D341Med (cell line): ENCODE measurements around the gene ALG11.
A peak's percentile ranks its signal among the peaks of the same experiment; 100 is the strongest.
"Not testable (repeated sequence)": the region's sequence is repeated elsewhere in the genome, so short reads cannot be mapped to it uniquely, and the experiment has no call there.

ENCODE experiments used
- DNase-seq: peaks from one replicate; pipeline ENCODE4 v3.0.0; 2012; ENCODE audit warnings: low spot score

The ALG11 gene, protein sequence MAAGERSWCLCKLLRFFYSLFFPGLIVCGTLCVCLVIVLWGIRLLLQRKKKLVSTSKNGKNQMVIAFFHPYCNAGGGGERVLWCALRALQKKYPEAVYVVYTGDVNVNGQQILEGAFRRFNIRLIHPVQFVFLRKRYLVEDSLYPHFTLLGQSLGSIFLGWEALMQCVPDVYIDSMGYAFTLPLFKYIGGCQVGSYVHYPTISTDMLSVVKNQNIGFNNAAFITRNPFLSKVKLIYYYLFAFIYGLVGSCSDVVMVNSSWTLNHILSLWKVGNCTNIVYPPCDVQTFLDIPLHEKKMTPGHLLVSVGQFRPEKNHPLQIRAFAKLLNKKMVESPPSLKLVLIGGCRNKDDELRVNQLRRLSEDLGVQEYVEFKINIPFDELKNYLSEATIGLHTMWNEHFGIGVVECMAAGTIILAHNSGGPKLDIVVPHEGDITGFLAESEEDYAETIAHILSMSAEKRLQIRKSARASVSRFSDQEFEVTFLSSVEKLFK

DNA sequence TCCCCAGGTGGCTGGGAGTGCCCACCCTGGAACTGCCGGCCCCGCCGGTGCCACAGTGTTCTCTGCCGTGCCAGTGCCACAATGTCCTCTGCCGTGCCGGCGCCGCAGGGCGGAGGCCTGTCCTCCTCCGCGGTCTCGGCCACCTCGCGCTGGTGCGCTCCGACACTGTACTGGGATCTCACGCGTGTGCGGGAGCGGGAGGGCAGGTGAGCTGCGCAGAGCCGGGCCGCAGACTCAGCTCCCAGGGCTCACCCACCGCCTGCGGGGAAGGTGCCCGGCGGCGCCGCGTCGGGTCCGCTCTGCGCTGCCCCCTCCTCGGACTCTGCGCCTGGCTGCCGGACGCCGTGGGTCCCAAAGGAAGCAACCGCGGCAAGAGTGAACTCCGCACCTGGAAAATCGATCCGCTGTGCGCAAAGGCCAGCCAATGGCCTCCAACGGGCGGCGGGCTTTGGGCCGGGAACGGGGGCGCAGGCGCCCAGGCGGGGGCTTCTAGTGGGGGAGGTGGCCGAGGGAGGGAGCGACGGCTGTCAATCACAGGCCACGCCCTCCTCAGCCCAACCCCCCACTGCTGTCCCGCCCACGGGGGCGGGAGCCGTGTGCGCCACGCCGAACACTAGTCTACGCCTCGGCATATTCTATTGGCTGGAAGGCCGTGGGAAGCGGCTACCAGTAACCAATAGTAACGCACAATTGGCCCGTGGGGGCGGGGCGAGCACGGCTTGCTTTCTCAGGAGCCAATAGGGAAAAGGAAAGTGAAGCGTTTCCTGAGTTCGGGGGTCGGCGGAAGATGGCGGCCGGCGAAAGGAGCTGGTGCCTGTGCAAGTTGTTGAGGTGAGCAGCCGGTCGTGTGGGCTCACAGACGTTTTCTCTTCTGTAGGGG, at the start of gene ALG11:
Gene ALG11 (plus strand): TSS at position 767 of the 880 bp plus-strand sequence. CDS start 21 bp downstream, at position 788.
- DNase-seq: peak; percentile 98

DNA sequence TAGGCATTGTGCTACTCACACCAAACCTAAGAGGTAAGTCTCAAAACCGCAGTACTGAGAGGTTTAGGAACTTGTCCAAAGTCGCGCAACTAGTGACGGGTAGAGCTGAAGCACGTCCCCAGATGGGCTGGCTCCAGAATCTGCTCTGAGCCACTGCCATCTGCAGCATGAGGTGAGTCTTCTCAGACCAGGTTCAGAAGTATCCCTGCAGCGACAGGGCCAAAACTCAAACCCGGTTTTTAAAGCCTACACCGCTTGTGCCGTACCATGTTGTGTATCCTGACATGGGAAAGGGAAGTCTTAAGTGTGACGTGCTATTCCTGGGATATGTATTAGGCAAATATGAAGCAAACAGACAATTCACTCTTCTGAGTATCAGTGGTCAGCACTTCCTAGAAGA, 46.0 kb upstream of the ALG11 start:
- no peak for DNase-seq

GRCh38 chr13:51967482-51968446, 44.4 kb upstream of the ALG11 start:
- DNase-seq: no peak

- no peak for DNase-seq
Measured at GRCh38 chr13:51970349-51970748, 41.8 kb upstream of the ALG11 start.

- DNase-seq: no peak
Measured at GRCh38 chr13:51971520-51972426, 40.4 kb upstream of the ALG11 start.

GRCh38 chr13:51974482-51974881, 37.7 kb upstream of the ALG11 start:
- DNase-seq: no peak

- no peak for DNase-seq
Measured at GRCh38 chr13:51976423-51976822, 35.8 kb upstream of the ALG11 start.

GRCh38 chr13:51976890-51977289, 35.3 kb upstream of the ALG11 start:
- no peak for DNase-seq

- no peak for DNase-seq
Measured at GRCh38 chr13:51977625-51978024, 34.6 kb upstream of the ALG11 start.

GRCh38 chr13:51978796-51979556, 33.2 kb upstream of the ALG11 start:
- DNase-seq: no peak

DNA sequence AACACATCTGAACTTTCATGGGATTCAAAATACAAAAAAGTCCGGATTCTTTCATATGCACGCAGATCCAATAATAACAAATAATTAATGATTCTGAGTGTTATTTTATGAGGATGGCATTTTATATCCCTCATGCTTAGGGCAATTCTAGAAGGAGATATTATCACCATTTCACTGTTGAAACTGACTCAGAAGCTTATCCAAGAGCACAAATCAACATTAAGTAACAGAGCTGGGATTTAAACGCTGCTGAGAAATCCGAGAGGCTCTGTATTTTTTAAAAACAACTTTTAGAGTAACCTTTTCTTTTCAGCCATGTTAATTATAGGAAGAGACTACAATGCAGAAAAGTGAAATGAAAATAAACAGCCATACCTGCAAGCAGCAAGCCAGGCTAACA, 31.3 kb upstream of the ALG11 start:
- DNase-seq: no peak

DNA sequence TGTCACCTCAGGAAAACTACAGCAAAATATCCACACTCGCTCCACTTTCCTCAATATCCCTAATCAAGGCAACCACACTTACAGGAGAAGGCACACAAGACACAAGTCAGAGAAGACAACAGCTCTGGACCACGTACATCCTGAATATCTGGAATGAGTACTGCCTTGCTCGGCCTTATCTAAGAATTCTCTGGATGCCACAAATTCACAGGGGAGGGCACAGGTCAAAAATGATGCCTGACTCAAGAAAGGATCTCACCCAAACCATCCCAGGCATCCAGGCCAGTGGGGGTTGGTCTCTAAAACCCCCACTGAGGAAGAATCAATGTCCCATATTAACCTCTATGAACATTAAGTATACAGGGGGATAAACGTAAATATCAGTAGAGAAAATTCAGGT, 30.8 kb upstream of the ALG11 start:
- no peak for DNase-seq

DNA sequence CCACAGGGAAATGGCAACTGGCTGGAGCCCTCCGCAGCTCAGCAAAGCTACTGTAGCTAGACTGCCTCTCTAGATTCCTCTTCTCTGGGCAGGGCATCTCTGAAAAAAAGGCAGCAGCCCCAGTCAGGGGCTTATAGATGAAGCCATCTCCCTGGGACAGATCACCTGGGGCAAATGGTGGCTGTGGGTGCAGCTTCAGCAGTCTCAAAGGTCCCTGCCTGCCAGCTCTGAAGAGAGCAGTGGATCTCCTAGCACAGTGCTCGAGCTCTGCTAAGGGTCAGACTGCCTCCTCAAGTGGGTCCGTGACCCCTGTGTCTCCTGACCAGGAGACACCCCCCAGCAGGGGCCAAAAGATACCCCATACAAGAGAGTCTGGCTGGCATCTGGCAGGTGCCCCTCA, 28.9 kb upstream of the ALG11 start:
- DNase-seq: not testable (repeated sequence)

DNA sequence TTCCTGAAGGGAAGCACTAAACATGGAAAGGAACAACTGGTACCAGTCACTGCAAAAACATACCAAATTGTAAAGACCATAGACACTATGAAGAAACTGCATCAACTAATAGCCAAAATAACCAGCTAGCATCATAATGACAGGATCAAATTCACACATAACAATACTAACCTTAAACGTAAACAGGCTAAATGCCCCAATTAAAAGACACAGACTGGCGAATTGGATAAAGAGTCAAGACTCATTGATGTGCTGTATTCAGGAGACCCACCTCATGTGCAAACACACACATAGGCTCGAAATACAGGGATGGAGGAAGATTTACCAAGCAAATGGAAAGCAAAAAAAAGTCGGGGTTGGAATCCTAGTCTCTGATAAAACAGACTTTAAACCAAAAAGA, 27.3 kb upstream of the ALG11 start:
- not testable (repeated sequence) for DNase-seq

DNA sequence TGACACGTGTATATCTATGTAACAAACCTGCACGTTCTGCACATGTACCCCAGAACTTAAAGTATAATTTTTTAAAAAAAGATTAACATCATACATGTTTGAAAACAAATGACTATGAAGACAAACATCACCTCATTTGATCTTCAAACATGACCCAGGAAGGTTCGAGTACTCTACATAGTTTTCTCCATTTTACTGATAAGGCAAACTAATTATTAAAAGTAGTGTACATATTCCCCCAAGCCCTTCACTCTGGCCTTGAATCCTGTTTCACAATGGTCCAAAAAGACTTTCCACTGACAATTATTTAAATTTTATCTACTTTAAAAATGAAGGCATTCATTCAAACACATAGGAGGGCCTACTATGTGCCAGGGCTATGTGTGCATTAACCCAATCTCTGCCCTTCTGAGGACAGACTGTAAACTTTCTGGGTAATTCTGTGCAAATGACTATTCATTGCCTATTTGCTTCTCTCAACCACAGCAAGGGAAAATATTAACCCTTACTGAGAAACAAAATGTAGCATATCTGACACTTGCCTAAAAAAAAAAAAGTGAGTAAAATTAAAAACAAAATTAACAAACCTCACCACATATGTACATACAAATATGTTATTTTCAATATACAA, 23.1 kb upstream of the ALG11 start:
- DNase-seq: no peak

- DNase-seq: no peak
Measured at GRCh38 chr13:51993713-51994112, 18.5 kb upstream of the ALG11 start.

GRCh38 chr13:51995677-51996551, 16.3 kb upstream of the ALG11 start:
- DNase-seq: no peak

GRCh38 chr13:51996641-51997040, 15.6 kb upstream of the ALG11 start:
- no peak for DNase-seq
